Caco-2 (cell line): Measurements from ENCODE around the gene GALNT14. TPM values are rescaled to one million over a fixed set of nuclear protein-coding genes. Genes with fewer than 3 reads are reported as not detected.

Source experiments
- BruUV-seq: library from RNA; stranded (reverse); fragments of 400-500 nt; replicated peaks from 2 replicates; lab custom pipeline; 2021; lab: Mats Ljungman, UMichigan
- CTCF ChIA-PET: fragments of 300-600 bp; sonication (Branson Sonifier 250); formaldehyde crosslinking; loops from one replicate; lab custom pipeline; 2022; ENCODE audit warnings: antibody characterized with exemption; lab: Charles Lee
- POLR2A ChIA-PET: fragments of 300-600 bp; sonication (Branson Sonifier 250); formaldehyde crosslinking; loops from one replicate; lab custom pipeline; 2022; ENCODE audit warnings: antibody characterized with exemption; lab: Charles Lee
- DNase-seq, 2 experiments: peaks; one replicate each; pipeline versions ENCODE4 v3.0.0 to v3.0.0-alpha.2; 2020 to 2022
- H3K27me3 ChIP-seq: replicated peaks from 2 replicates; pipeline ENCODE4 v1.6.0; 2011; ENCODE audit warnings: low read length; ENCODE audit not compliant: control insufficient read depth, insufficient read depth
- H3K36me3 ChIP-seq: 2 replicates; pipeline ENCODE4 v1.5.1; 2011; ENCODE audit warnings: low read length; ENCODE audit not compliant: control insufficient read depth, insufficient read depth
- H3K4me1 ChIP-seq: fragments of 250-450 bp; sonication (Bioruptor Pico); 2 replicates; pipeline ENCODE4 v1.5.1; 2020; ENCODE audit warnings: mild to moderate bottlenecking
- H3K4me3 ChIP-seq: 2 replicates; pipeline ENCODE4 v1.5.1; 2011; ENCODE audit warnings: low read depth, mild to moderate bottlenecking, control low read depth, low read length
- H3K9me3 ChIP-seq: fragments of 250-450 bp; sonication (Bioruptor Pico); 2 replicates; pipeline ENCODE4 v1.5.1; 2020; ENCODE audit warnings: mild to moderate bottlenecking, moderate library complexity
- H3K27ac Mint-ChIP-seq: one replicate; pipeline ENCODE4 v1.8.0; 2022; ENCODE audit warnings: mixed read lengths; ENCODE audit not compliant: unreplicated experiment
- H3K27me3 Mint-ChIP-seq: one replicate; pipeline ENCODE4 v1.8.0; 2022; ENCODE audit warnings: mixed read lengths; ENCODE audit not compliant: insufficient read depth, unreplicated experiment
- H3K36me3 Mint-ChIP-seq: one replicate; pipeline ENCODE4 v1.8.0; 2022; ENCODE audit warnings: mild to moderate bottlenecking, mixed read lengths; ENCODE audit not compliant: insufficient read depth, unreplicated experiment
- H3K4me1 Mint-ChIP-seq: one replicate; pipeline ENCODE4 v1.8.0; 2022; ENCODE audit warnings: low read depth, mixed read lengths; ENCODE audit not compliant: unreplicated experiment
- H3K4me3 Mint-ChIP-seq: one replicate; pipeline ENCODE4 v1.8.0; 2022; ENCODE audit warnings: mild to moderate bottlenecking, moderate library complexity, mixed read lengths; ENCODE audit not compliant: unreplicated experiment
- H3K9me3 Mint-ChIP-seq: one replicate; pipeline ENCODE4 v1.8.0; 2022; ENCODE audit warnings: mixed read lengths; ENCODE audit not compliant: unreplicated experiment
- CTCF ChIP-seq, 2 experiments: fragments of 200-600 bp in 1 of 2; IDR thresholded peaks; 1 replicate in 1 of 2; 2 replicates in 1 of 2; pipeline versions ENCODE4 v1.5.1 to v1.8.0; 2011 to 2022; ENCODE audit warnings: antibody characterized with exemption in 1 of 2, control low read depth in 1 of 2, inconsistent platforms in 1 of 2, low read depth in 1 of 2, low read length in 1 of 2, mild to moderate bottlenecking in 1 of 2, moderate library complexity in 1 of 2; ENCODE audit not compliant: insufficient read depth in 1 of 2, severe bottlenecking in 1 of 2, unreplicated experiment in 1 of 2
- intact Hi-C: fragments of 100-400 bp; cut with micrococcal nuclease; formaldehyde crosslinking; loops from one replicate; pipeline ENCODE4 v1.10.0; 2022; ENCODE audit not compliant: unreplicated experiment
- total RNA-seq: library from RNA; stranded (reverse); gene quantifications from 2 replicates; pipeline ENCODE4 v1.2.3, GENCODE V29; 2022

Gene GALNT14
- total RNA-seq, 1 experiment from 2014 or later: not detected

GRCh38 chr2:31176742-31177141, 38.5 kb upstream of the GALNT14 start:
- no peaks in the 10 kb centered on the region for H3K4me1 ChIP-seq
- intact Hi-C loops: no loop called here
- Mint-ChIP-seq H3K27ac (no peak overlapping the region), H3K4me3 (no peak overlapping the region), H3K36me3 (no peaks in the 10 kb centered on the region), H3K9me3 (no peaks in the 10 kb centered on the region), H3K27me3 (peaks cover 17% of the 10 kb centered on the region), H3K4me1 (no peaks in the 10 kb centered on the region)
- H3K27me3 ChIP-seq: no peaks in the 10 kb centered on the region
- H3K9me3 ChIP-seq: no peaks in the 10 kb centered on the region
- no peak for TF ChIP-seq CTCF (IDR thresholded peaks at IDR 0.05; ENCODE audit: insufficient read depth in 1 of 2, low read depth in 1 of 2, low read length in 1 of 2, severe bottlenecking in 1 of 2, unreplicated experiment in 1 of 2)
- no peak for DNase-seq
- H3K36me3 ChIP-seq: no peaks in the 10 kb centered on the region
- ChIA-PET CTCF (no interaction called here), POLR2A (no interaction called here)
- BruUV-seq: no TSS peak
- no peak overlapping the region for H3K4me3 ChIP-seq

DNA sequence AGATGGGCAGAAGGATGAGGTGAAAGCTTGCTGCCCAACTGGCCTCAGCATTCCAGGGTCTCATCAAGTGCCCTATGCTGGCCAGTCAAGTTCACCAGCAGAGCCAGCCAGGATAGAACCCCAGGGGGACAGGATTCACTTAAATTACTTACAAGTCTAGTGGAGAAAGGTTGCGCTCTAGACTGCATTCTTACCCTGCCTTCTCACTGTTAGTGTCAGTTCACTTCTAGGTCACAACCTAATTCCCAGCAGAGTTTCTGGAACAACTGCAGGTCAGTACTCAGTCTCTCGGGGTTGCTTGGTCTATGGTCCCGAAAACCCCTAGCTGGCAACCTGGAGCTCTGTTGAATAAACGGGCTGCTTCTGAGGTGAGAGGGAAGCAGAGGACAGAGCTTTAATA, 32.9 kb upstream of the GALNT14 start:
- H3K9me3 Mint-ChIP-seq: no peaks in the 10 kb centered on the region
- H3K27me3 ChIP-seq: no peaks in the 10 kb centered on the region
- no peak for DNase-seq
- ChIA-PET CTCF (interaction anchor here (0.5 to 1.1 kb wide), 3 partner anchors 79 to 457 kb away, joined by 3 read pairs; no protein-coding TSS in a partner anchor), POLR2A (no interaction called here)
- peaks cover 15% of the 10 kb centered on the region for H3K27me3 Mint-ChIP-seq
- H3K4me1 ChIP-seq: no peaks in the 10 kb centered on the region
- H3K4me3 Mint-ChIP-seq: no peak overlapping the region
- no peaks in the 10 kb centered on the region for H3K36me3 ChIP-seq
- TF ChIP-seq CTCF (IDR thresholded peaks at IDR 0.05; ENCODE audit: insufficient read depth in 1 of 2, low read depth in 1 of 2, low read length in 1 of 2, severe bottlenecking in 1 of 2, unreplicated experiment in 1 of 2): no peak
- no peaks in the 10 kb centered on the region for H3K36me3 Mint-ChIP-seq
- intact Hi-C loops: no loop called here
- H3K9me3 ChIP-seq: no peaks in the 10 kb centered on the region
- BruUV-seq: no TSS peak
- no peak overlapping the region for H3K27ac Mint-ChIP-seq
- no peak overlapping the region for H3K4me3 ChIP-seq
- H3K4me1 Mint-ChIP-seq: no peaks in the 10 kb centered on the region

DNA sequence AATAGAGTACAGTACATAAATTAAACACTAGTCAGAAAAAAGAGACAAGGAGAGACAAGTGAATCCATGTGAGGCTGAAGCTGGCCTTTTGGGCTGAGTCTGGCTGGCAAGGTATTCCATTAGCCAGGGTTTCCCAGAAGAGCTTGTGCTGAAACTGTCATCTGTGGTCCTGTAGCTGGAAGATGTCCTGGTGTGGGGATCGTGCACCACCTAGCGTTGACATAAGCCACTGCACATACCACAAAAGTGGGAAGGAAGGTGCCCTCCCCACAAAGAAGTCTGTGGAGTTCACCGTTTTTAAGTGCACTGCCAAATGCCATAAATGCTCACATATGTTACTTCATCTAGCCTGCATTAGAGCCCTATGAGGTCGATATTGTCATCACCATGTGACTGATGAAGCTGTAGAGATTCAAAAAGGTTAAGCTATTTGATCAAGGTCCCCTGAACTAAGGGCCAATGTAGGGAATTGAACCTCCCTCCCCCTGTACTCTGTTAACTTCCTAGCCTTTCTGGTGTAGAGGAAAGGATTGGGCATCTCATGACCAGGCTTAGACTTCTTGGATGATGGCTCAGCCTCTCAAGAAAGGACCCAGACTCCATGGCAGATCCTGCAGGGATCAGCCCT, 31.9 kb upstream of the GALNT14 start:
- Histone ChIP-seq H3K36me3 (no peaks in the 10 kb centered on the region), H3K4me3 (no peak overlapping the region), H3K9me3 (no peaks in the 10 kb centered on the region), H3K4me1 (no peaks in the 10 kb centered on the region), H3K27me3 (no peaks in the 10 kb centered on the region)
- no peaks in the 10 kb centered on the region for H3K36me3 Mint-ChIP-seq
- H3K27ac Mint-ChIP-seq: no peak overlapping the region
- H3K27me3 Mint-ChIP-seq: peaks cover 18% of the 10 kb centered on the region
- POLR2A ChIA-PET: no interaction called here
- DNase-seq: peak; percentile 66 to 74
- no peaks in the 10 kb centered on the region for H3K9me3 Mint-ChIP-seq
- H3K4me1 Mint-ChIP-seq: no peaks in the 10 kb centered on the region
- no TSS peak for BruUV-seq
- no peak overlapping the region for H3K4me3 Mint-ChIP-seq
- intact Hi-C loops: loop anchor here (1.0 kb wide), 5 partner anchors 19 to 456 kb away; no protein-coding TSS in a partner anchor
- TF ChIP-seq CTCF (IDR thresholded peaks at IDR 0.05; ENCODE audit: insufficient read depth in 1 of 2, low read depth in 1 of 2, low read length in 1 of 2, severe bottlenecking in 1 of 2, unreplicated experiment in 1 of 2): peak; percentile 92 to 93
- CTCF ChIA-PET: interaction anchor here (0.6 to 1.5 kb wide), 17 partner anchors 10 to 461 kb away, joined by 3 to 39 read pairs (median 5); partner anchors contain the start of gene GALNT14
